ENCODE measurements around the gene DRAP1.

DNA sequence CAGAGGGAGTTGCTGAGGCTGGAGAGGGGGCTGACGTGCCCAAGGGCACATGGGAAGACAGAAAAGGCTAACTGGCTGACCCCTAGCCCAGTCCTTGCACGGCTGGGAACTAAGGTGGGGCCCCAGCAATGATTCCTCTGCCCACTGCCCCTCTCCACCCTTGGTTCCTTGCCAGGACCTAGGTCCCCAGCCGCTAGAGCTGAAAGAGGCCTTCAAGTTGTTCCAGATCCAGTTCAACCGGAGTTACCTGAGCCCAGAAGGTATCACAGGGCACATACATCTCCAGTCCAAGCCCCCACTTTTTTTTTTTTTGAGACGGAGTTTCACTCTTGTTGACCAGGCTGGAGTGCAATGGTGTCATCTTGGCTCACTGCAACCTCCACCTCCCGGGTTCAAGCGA lies 39.2 kb upstream of the DRAP1 start:
- TF ChIP-seq, protein P1, sequence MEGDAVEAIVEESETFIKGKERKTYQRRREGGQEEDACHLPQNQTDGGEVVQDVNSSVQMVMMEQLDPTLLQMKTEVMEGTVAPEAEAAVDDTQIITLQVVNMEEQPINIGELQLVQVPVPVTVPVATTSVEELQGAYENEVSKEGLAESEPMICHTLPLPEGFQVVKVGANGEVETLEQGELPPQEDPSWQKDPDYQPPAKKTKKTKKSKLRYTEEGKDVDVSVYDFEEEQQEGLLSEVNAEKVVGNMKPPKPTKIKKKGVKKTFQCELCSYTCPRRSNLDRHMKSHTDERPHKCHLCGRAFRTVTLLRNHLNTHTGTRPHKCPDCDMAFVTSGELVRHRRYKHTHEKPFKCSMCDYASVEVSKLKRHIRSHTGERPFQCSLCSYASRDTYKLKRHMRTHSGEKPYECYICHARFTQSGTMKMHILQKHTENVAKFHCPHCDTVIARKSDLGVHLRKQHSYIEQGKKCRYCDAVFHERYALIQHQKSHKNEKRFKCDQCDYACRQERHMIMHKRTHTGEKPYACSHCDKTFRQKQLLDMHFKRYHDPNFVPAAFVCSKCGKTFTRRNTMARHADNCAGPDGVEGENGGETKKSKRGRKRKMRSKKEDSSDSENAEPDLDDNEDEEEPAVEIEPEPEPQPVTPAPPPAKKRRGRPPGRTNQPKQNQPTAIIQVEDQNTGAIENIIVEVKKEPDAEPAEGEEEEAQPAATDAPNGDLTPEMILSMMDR (conservative IDR thresholded peaks at IDR 0.05; ENCODE audit: low read length), result no peak
- no peak for TF ChIP-seq EZH2phosphoT487 (IDR thresholded peaks at IDR 0.05; ENCODE audit: borderline replicate concordance)
